HCT116 (cell line): ENCODE results near the gene CAPN3. TPM values are rescaled to one million over a fixed set of nuclear protein-coding genes. Genes with fewer than 3 reads are reported as not detected.

ENCODE experiments used
- ATAC-seq: fragments of 200-7000 bp; cut with Tn5 transposase; 2 replicates; pipeline ENCODE4 v1.9.1; 2020; ENCODE audit warnings: mild to moderate bottlenecking, moderate library complexity
- BruUV-seq: library from RNA; stranded (reverse); fragments of 400-500 nt; replicated peaks from 2 replicates; lab custom pipeline; 2021; lab: Mats Ljungman, UMichigan
- CTCF ChIA-PET: fragments of 300-600 bp; sonication (Branson Sonifier 250); formaldehyde crosslinking; loops from one replicate; lab custom pipeline; 2021; ENCODE audit warnings: antibody characterized with exemption; lab: Charles Lee
- POLR2A ChIA-PET: fragments of 300-600, 350-600 bp; sonication (Branson Sonifier 250); formaldehyde crosslinking; loops from one replicate; lab custom pipeline; 2021; ENCODE audit warnings: antibody characterized with exemption; lab: Charles Lee
- RAD21 ChIA-PET, 2 experiments: fragments of 300-600 bp; sonication (Branson Sonifier 250); formaldehyde crosslinking; loops; one replicate each; lab custom pipeline; 2023; ENCODE audit warnings: low total read pairs in 2 of 2; ENCODE audit not compliant: uncharacterized antibody in 2 of 2, unreplicated experiment in 2 of 2, low non-redundant PET in 1 of 2; lab: Charles Lee
- DNase-seq: peaks from one replicate; pipeline ENCODE4 v3.0.0-alpha.2; 2010; ENCODE audit warnings: low read depth, low spot score
- H2AFZ ChIP-seq: fragments of 200-600 bp; shearing (Covaris generic), sonication (generic); 2 replicates; pipeline ENCODE4 v1.6.1; 2017; ENCODE audit warnings: low read depth, mixed run types, mixed read lengths, antibody characterized with exemption, low read length; ENCODE audit not compliant: poor library complexity, severe bottlenecking
- H3K27ac ChIP-seq: 2 replicates; pipeline ENCODE4 v1.5.1; 2012; ENCODE audit warnings: low read depth, low read length
- H3K27me3 ChIP-seq: fragments of 200-600 bp; sonication (generic); 2 replicates; pipeline ENCODE4 v1.6.1; 2016; ENCODE audit warnings: mixed run types, low read length, mixed read lengths; ENCODE audit not compliant: insufficient read depth
- H3K36me3 ChIP-seq, 2 experiments: fragments of 200-500 bp in 1 of 2; fragments of 200-600 bp in 1 of 2; sonication (Bioruptor generic) in 1 of 2; sonication (generic) in 1 of 2; 2 replicates each; pipeline versions ENCODE4 v1.5.1 to v1.6.1; 2014 to 2016; ENCODE audit warnings: low read length in 2 of 2, inconsistent platforms in 1 of 2, mixed read lengths in 1 of 2, mixed run types in 1 of 2; ENCODE audit not compliant: insufficient read depth in 2 of 2, control insufficient read depth in 1 of 2
- H3K4me1 ChIP-seq, 2 experiments: fragments of 200-600 bp in 1 of 2; sonication (generic) in 1 of 2; 2 replicates each; pipeline versions ENCODE4 v1.5.1 to v1.6.1; 2012 to 2017; ENCODE audit warnings: low read length in 2 of 2, inconsistent platforms in 1 of 2, mild to moderate bottlenecking in 1 of 2, mixed read lengths in 1 of 2, mixed run types in 1 of 2, moderate library complexity in 1 of 2; ENCODE audit not compliant: insufficient read depth in 2 of 2, control insufficient read depth in 1 of 2
- H3K4me2 ChIP-seq: fragments of 200-600 bp; sonication (generic); 2 replicates; pipeline ENCODE4 v1.6.1; 2017; ENCODE audit warnings: mixed run types, low read length, mixed read lengths
- H3K4me3 ChIP-seq, 2 experiments: fragments of 200-600 bp in 1 of 2; sonication (generic) in 1 of 2; replicated peaks in 1 of 2; 2 replicates each; pipeline ENCODE4 v1.5.1; 2011 to 2016; ENCODE audit warnings: low read length in 2 of 2, control low read depth in 1 of 2, low read depth in 1 of 2, mild to moderate bottlenecking in 1 of 2, mixed read lengths in 1 of 2, mixed run types in 1 of 2
- H3K79me2 ChIP-seq: fragments of 200-600 bp; sonication (generic); 2 replicates; pipeline ENCODE4 v1.6.1; 2017; ENCODE audit warnings: mild to moderate bottlenecking, mixed run types, low read length, moderate library complexity, mixed read lengths; ENCODE audit not compliant: insufficient read depth
- H3K9ac ChIP-seq: fragments of 200-600 bp; sonication (generic); 2 replicates; pipeline ENCODE4 v1.6.1; 2016; ENCODE audit warnings: low read length, mixed read lengths
- H3K9me2 ChIP-seq: fragments of 200-600 bp; sonication (generic), shearing (Covaris generic); 2 replicates; pipeline ENCODE4 v1.6.1; 2017; ENCODE audit warnings: mixed run types, mild to moderate bottlenecking, moderate library complexity; ENCODE audit not compliant: insufficient read depth
- H3K9me3 ChIP-seq, 2 experiments: fragments of 200-500 bp in 1 of 2; fragments of 200-600 bp in 1 of 2; sonication (Bioruptor generic) in 1 of 2; sonication (generic) in 1 of 2; 2 replicates each; pipeline ENCODE4 v1.6.1; 2014 to 2017; ENCODE audit warnings: low read length in 2 of 2, mixed read lengths in 2 of 2, inconsistent platforms in 1 of 2, low read depth in 1 of 2, mild to moderate bottlenecking in 1 of 2, mixed run types in 1 of 2, moderate library complexity in 1 of 2; ENCODE audit not compliant: control insufficient read depth in 1 of 2, insufficient read depth in 1 of 2
- H4K20me1 ChIP-seq: fragments of 200-600 bp; sonication (generic), shearing (Covaris generic); 2 replicates; pipeline ENCODE4 v1.6.1; 2017; ENCODE audit warnings: mixed run types, mild to moderate bottlenecking, moderate library complexity; ENCODE audit not compliant: insufficient read depth
- ATF3 ChIP-seq: IDR thresholded peaks from 2 replicates; pipeline ENCODE4 v1.6.1; 2012
- EGR1 ChIP-seq: IDR thresholded peaks from 2 replicates; pipeline ENCODE4 v1.6.1; 2012; ENCODE audit warnings: low read depth
- EZH2phosphoT487 ChIP-seq: fragments of 200-600 bp; IDR thresholded peaks from 2 replicates; pipeline ENCODE4 v1.6.1; 2018; ENCODE audit warnings: antibody characterized with exemption, borderline replicate concordance
- FOSL1 ChIP-seq: IDR thresholded peaks from 2 replicates; pipeline ENCODE4 v1.6.1; 2012; ENCODE audit warnings: low read depth
- JUND ChIP-seq: IDR thresholded peaks from 2 replicates; pipeline ENCODE4 v1.6.1; 2012
- MAX ChIP-seq: IDR thresholded peaks from 2 replicates; pipeline ENCODE4 v1.6.1; 2012
- POLR2A ChIP-seq: IDR thresholded peaks from 2 replicates; pipeline ENCODE4 v1.7.0; 2011; ENCODE audit warnings: borderline replicate concordance; ENCODE audit not compliant: insufficient read depth, insufficient read length; ENCODE audit errors: extremely low read depth
- RAD21 ChIP-seq: IDR thresholded peaks from 2 replicates; pipeline ENCODE4 v1.6.1; 2012; ENCODE audit warnings: low read depth, mild to moderate bottlenecking
- SIN3A ChIP-seq: IDR thresholded peaks from 2 replicates; pipeline ENCODE4 v1.6.1; 2012; ENCODE audit warnings: low read depth
- SRF ChIP-seq: IDR thresholded peaks from 2 replicates; pipeline ENCODE4 v1.6.1; 2012; ENCODE audit warnings: low read depth
- TCF7L2 ChIP-seq: IDR thresholded peaks from 2 replicates; pipeline ENCODE4 v1.7.0; 2011; ENCODE audit warnings: borderline replicate concordance, inconsistent platforms; ENCODE audit not compliant: insufficient read depth, insufficient read length; ENCODE audit errors: extremely low read depth
- YY1 ChIP-seq: IDR thresholded peaks from 2 replicates; pipeline ENCODE4 v1.6.1; 2011; ENCODE audit warnings: low read length, low read depth, moderate library complexity, mild to moderate bottlenecking; ENCODE audit not compliant: insufficient replicate concordance; ENCODE audit errors: extremely low read depth
- ZBTB33 ChIP-seq: IDR thresholded peaks from 2 replicates; pipeline ENCODE4 v1.6.1; 2011; ENCODE audit warnings: mild to moderate bottlenecking, low read length, moderate library complexity; ENCODE audit not compliant: insufficient replicate concordance; ENCODE audit errors: extremely low read depth
- ZFX ChIP-seq: fragments of 450-650 bp; IDR thresholded peaks from 2 replicates; pipeline ENCODE4 v1.6.1; 2017
- ZNF274 ChIP-seq: fragments of 200-500 bp; sonication (Bioruptor generic); IDR thresholded peaks from 2 replicates; pipeline ENCODE4 v1.6.1; 2014; ENCODE audit warnings: mild to moderate bottlenecking, low read depth, low read length, inconsistent platforms
- intact Hi-C: fragments of 100-400 bp; cut with micrococcal nuclease; formaldehyde crosslinking; loops from 2 replicates; pipeline ENCODE4 v1.10.0; 2022
- total RNA-seq: library from RNA; stranded (reverse); gene quantifications from one replicate; pipeline ENCODE4 v1.2.1, GENCODE V29; 2021; ENCODE audit not compliant: unreplicated experiment

CAPN3 gene
- total RNA-seq, 1 experiment from 2014 or later: 1.8 TPM

GRCh38 chr15:42447599-42447998 is 88.3 kb downstream of the CAPN3 start:
- Histone ChIP-seq H3K36me3 (peaks cover 8 to 25% of the 10 kb centered on the region in 2 experiments; a peak in 2 of 4 replicates), H3K9me2 (no peaks in the 10 kb centered on the region), H3K79me2 (no peaks in the 10 kb centered on the region), H3K9ac (no peak overlapping the region), H3K4me3 (no peak overlapping the region), H3K27ac (no peak overlapping the region), H2AFZ (no peak overlapping the region), H3K9me3 (no peaks in the 10 kb centered on the region), H4K20me1 (no peaks in the 10 kb centered on the region), H3K4me2 (no peak overlapping the region), H3K27me3 (no peaks in the 10 kb centered on the region), H3K4me1 (no peaks in the 10 kb centered on the region)
- no peak for ATAC-seq
- ChIA-PET POLR2A (no interaction called here), RAD21 (no interaction called here), CTCF (no interaction called here)
- no TSS peak for BruUV-seq
- no peak for TF ChIP-seq TCF7L2
- no peak for TF ChIP-seq SIN3A
- TF ChIP-seq ZBTB33: no peak
- TF ChIP-seq EZH2phosphoT487: no peak
- no peak for TF ChIP-seq POLR2A
- TF ChIP-seq ZFX: no peak
- no peak for TF ChIP-seq SRF
- no peak for DNase-seq
- intact Hi-C loops: no loop called here

- Histone ChIP-seq H3K4me1 (no peaks in the 10 kb centered on the region), H3K27ac (no peak overlapping the region), H2AFZ (no peak overlapping the region), H3K4me2 (no peak overlapping the region), H3K4me3 (no peak overlapping the region), H3K36me3 (peaks cover 8 to 25% of the 10 kb centered on the region in 2 experiments; a peak in 2 of 4 replicates), H3K9ac (no peak overlapping the region), H3K79me2 (no peaks in the 10 kb centered on the region), H3K9me2 (no peaks in the 10 kb centered on the region), H3K9me3 (no peaks in the 10 kb centered on the region), H3K27me3 (no peaks in the 10 kb centered on the region), H4K20me1 (no peaks in the 10 kb centered on the region)
- DNase-seq (no peak), ATAC-seq (no peak)
- no TSS peak for BruUV-seq
- RAD21 ChIA-PET: no interaction called here
- POLR2A ChIA-PET: no interaction called here
- intact Hi-C loops: no loop called here
- CTCF ChIA-PET: no interaction called here
- TF ChIP-seq EZH2phosphoT487 (no peak), MAX (no peak), TCF7L2 (no peak), EGR1 (no peak), POLR2A (no peak), ZBTB33 (no peak), SIN3A (no peak), YY1 (no peak), JUND (no peak), RAD21 (no peak), ZNF274 (no peak), ATF3 (no peak), FOSL1 (no peak)
Observed at GRCh38 chr15:42448281-42448680, 89.0 kb downstream of the CAPN3 start.
